Liver (tissue), 9 donors: Measurements from ENCODE around the gene CCDC102A. TPM values are rescaled to one million over a fixed set of nuclear protein-coding genes. Genes with fewer than 3 reads are reported as not detected.

ENCODE experiments used
- DNase-seq: peaks from one replicate; pipeline ENCODE4 v3.0.0-alpha.2; 2017; ENCODE audit warnings: low spot score
- H3K27ac ChIP-seq, 2 donors: one replicate each; pipeline ENCODE4 v1.7.0; 2013; ENCODE audit warnings: inconsistent platforms in 2 of 2, low read length in 2 of 2, control low read depth in 1 of 2, low read depth in 1 of 2, mild to moderate bottlenecking in 1 of 2
- H3K27me3 ChIP-seq, 4 donors: one replicate each; pipeline versions ENCODE4 v1.6.1 to v1.7.0; 2013; ENCODE audit warnings: low read length in 3 of 4, inconsistent platforms in 1 of 4, mild to moderate bottlenecking in 1 of 4, moderate library complexity in 1 of 4; ENCODE audit not compliant: control insufficient read depth in 4 of 4, insufficient read depth in 4 of 4
- H3K36me3 ChIP-seq, 4 donors: one replicate each; pipeline versions ENCODE4 v1.6.1 to v1.7.0; 2013; ENCODE audit warnings: low read length in 3 of 4, mild to moderate bottlenecking in 3 of 4, low read depth in 1 of 4, moderate library complexity in 1 of 4; ENCODE audit not compliant: control insufficient read depth in 4 of 4, insufficient read depth in 3 of 4
- H3K4me1 ChIP-seq, 4 donors: one replicate each; pipeline versions ENCODE4 v1.6.1 to v1.7.0; 2013; ENCODE audit warnings: low read length in 3 of 4, mild to moderate bottlenecking in 3 of 4, moderate library complexity in 1 of 4; ENCODE audit not compliant: control insufficient read depth in 4 of 4, insufficient read depth in 4 of 4
- H3K4me3 ChIP-seq, 3 donors: one replicate each; pipeline versions ENCODE4 v1.6.1 to v1.7.0; 2013; ENCODE audit warnings: low read length in 3 of 3, control low read depth in 1 of 3, low read depth in 1 of 3, mild to moderate bottlenecking in 1 of 3
- H3K9ac ChIP-seq, 2 donors: one replicate each; pipeline ENCODE4 v1.7.0; 2013; ENCODE audit warnings: low read length in 2 of 2, mild to moderate bottlenecking in 2 of 2, moderate library complexity in 2 of 2, control low read depth in 1 of 2, low read depth in 1 of 2
- H3K9me3 ChIP-seq, 4 donors: one replicate each; pipeline versions ENCODE4 v1.6.1 to v1.7.0; 2013; ENCODE audit warnings: low read length in 3 of 4; ENCODE audit not compliant: control insufficient read depth in 4 of 4
- ATF3 ChIP-seq: IDR thresholded peaks from 2 replicates; pipeline ENCODE4 v1.6.1; 2016; ENCODE audit warnings: antibody characterized with exemption
- CTCF ChIP-seq: fragments of 150-350 bp; IDR thresholded peaks from 2 replicates; pipeline ENCODE4 v1.5.1; 2017; ENCODE audit warnings: improper control_type of control experiment, low read depth, low read length; ENCODE audit not compliant: missing input control
- EGR1 ChIP-seq, 2 donors: IDR thresholded peaks; 2 replicates each; pipeline ENCODE4 v1.6.1; 2016 to 2018; ENCODE audit warnings: antibody characterized with exemption in 2 of 2, low read depth in 2 of 2
- FOXA2 ChIP-seq: IDR thresholded peaks from 2 replicates; pipeline ENCODE4 v1.6.1; 2016; ENCODE audit warnings: antibody characterized with exemption
- GABPA ChIP-seq, 2 donors: IDR thresholded peaks in 1 of 2; conservative IDR thresholded peaks in 1 of 2; 2 replicates each; pipeline ENCODE4 v1.6.1; 2016; ENCODE audit warnings: antibody characterized with exemption in 2 of 2, mild to moderate bottlenecking in 1 of 2, moderate library complexity in 1 of 2
- HNF4A ChIP-seq, 2 donors: conservative IDR thresholded peaks; 2 replicates each; pipeline ENCODE4 v1.6.1; 2016; ENCODE audit warnings: antibody characterized with exemption in 2 of 2, mild to moderate bottlenecking in 2 of 2
- JUND ChIP-seq, 2 donors: IDR thresholded peaks; 2 replicates each; pipeline ENCODE4 v1.6.1; 2016; ENCODE audit warnings: antibody characterized with exemption in 2 of 2
- MAX ChIP-seq: IDR thresholded peaks from 2 replicates; pipeline ENCODE4 v1.6.1; 2016; ENCODE audit warnings: antibody characterized with exemption
- NR2F2 ChIP-seq: IDR thresholded peaks from 2 replicates; pipeline ENCODE4 v1.6.1; 2016; ENCODE audit warnings: antibody characterized with exemption
- RAD21 ChIP-seq, 2 donors: IDR thresholded peaks; 2 replicates each; pipeline ENCODE4 v1.6.1; 2016; ENCODE audit warnings: antibody characterized with exemption in 2 of 2, mild to moderate bottlenecking in 2 of 2
- RXRA ChIP-seq, 2 donors: IDR thresholded peaks; 2 replicates each; pipeline ENCODE4 v1.6.1; 2017 to 2018; ENCODE audit warnings: antibody characterized with exemption in 2 of 2, mild to moderate bottlenecking in 1 of 2
- SP1 ChIP-seq: IDR thresholded peaks from 2 replicates; pipeline ENCODE4 v1.6.1; 2018; ENCODE audit warnings: antibody characterized with exemption, mild to moderate bottlenecking
- TAF1 ChIP-seq: conservative IDR thresholded peaks from 2 replicates; pipeline ENCODE4 v1.6.1; 2016; ENCODE audit warnings: antibody characterized with exemption, mild to moderate bottlenecking
- YY1 ChIP-seq: IDR thresholded peaks from 2 replicates; pipeline ENCODE4 v1.6.1; 2016; ENCODE audit warnings: antibody characterized with exemption, mild to moderate bottlenecking
- ZBTB33 ChIP-seq: IDR thresholded peaks from 2 replicates; pipeline ENCODE4 v1.6.1; 2016; ENCODE audit warnings: antibody characterized with exemption
- WGBS: extraction: QIAGEN DNeasy Blood & Tissue Kit; methylation state at CpG from one replicate; pipeline ENCODE4 v1.1.7; 2013; 5-methylcytosine and 5-hydroxymethylcytosine counted together
- polyA plus RNA-seq, 2 donors: library from polyadenylated mRNA; stranded (reverse) in 1 of 2; unstranded in 1 of 2; fragments of 200-250 nt in 1 of 2; fragments of >200 nt in 1 of 2; fragmentation: Nextera tagmentation in 1 of 2; extraction: Ambion mirVana in 1 of 2; gene quantifications; one replicate each; pipeline versions ENCODE4 v1.2.1 to v1.2.3, GENCODE V29; 2013 to 2015
- total RNA-seq, 2 donors: library from RNA; depleted of rRNA; stranded (reverse); fragments of >200 nt; gene quantifications; one replicate each; pipeline ENCODE4 v1.2.3, GENCODE V29; 2014
- donor health status: healthy.
- donor health status: healthy.
- donor health status: healthy.
- donor health status: healthy.
- donor health status: healthy.

The CCDC102A gene
- total and polyA plus RNA-seq, 4 donors, result 0.36 to 2.6 (median 1.7) TPM

GRCh38 chr16:57464523-57464922 is 71.8 kb downstream of the CCDC102A start (continued):
- no peak for TF ChIP-seq ZBTB33

- Histone ChIP-seq H3K27me3 (no peaks in the 10 kb centered on the region), H3K27ac (peak overlapping the region; percentile 47 to 50), H3K4me1 (peaks cover 0 to 19% (median 16%) of the 10 kb centered on the region in 4 donors), H3K36me3 (peaks cover 10 to 54% (median 39%) of the 10 kb centered on the region in 4 donors), H3K9me3 (no peaks in the 10 kb centered on the region), H3K9ac (peak overlapping the region; percentile 76 to 90), H3K4me3 (peak overlapping the region; percentile 87 to 99 (median 96))
- no peak for TF ChIP-seq JUND (IDR thresholded peaks at IDR 0.05)
- TF ChIP-seq ATF3, result no peak
- TF ChIP-seq SP1, result no peak
- no peak for TF ChIP-seq EGR1 (IDR thresholded peaks at IDR 0.05; ENCODE audit: low read depth in 2 of 2)
- TF ChIP-seq MAX, result no peak
- no peak for TF ChIP-seq NR2F2
- TF ChIP-seq RXRA (IDR thresholded peaks at IDR 0.05), result no peak
- TF ChIP-seq YY1, result no peak
- TF ChIP-seq ZBTB33, result no peak
- DNase-seq, result no peak
- WGBS, result under 1% methylated on average over 16 of the region's 16 CpGs
These were observed 73.4 kb downstream of the CCDC102A start for GRCh38 chr16:57462978-57463362.

GRCh38 chr16:57462209-57462977 is 74.0 kb downstream of the CCDC102A start, which contains the start of gene POLR2C:
POLR2C (plus strand) TSS chr16:57462679; CDS start chr16:57462725, 46 bp downstream.
- H3K27ac ChIP-seq, result peak within 1 kb of the TSS; percentile 47 to 50
- under 1% methylated on average over 47 of the region's 47 CpGs for WGBS
- peaks cover 0 to 19% (median 16%) of the 10 kb centered on the region in 4 donors for H3K4me1 ChIP-seq
- no peaks in the 10 kb centered on the region for H3K27me3 ChIP-seq
- H3K9ac ChIP-seq, result peak within 1 kb of the TSS; percentile 76 to 90
- peaks cover 13 to 57% (median 42%) of the 10 kb centered on the region in 4 donors for H3K36me3 ChIP-seq
- TF ChIP-seq HNF4A (conservative IDR thresholded peaks at IDR 0.05), result no peak
- TF ChIP-seq RXRA (IDR thresholded peaks at IDR 0.05), result peak in 1 of 2 donors; percentile 20
- peak; percentile 59 for TF ChIP-seq YY1
- TF ChIP-seq RAD21 (IDR thresholded peaks at IDR 0.05), result peak; percentile 72 to 83
- peak; percentile 84 to 96 for TF ChIP-seq GABPA (IDR thresholded peaks at IDR 0.05 in 1 of 2, conservative IDR thresholded peaks at IDR 0.05 in 1 of 2)
- TF ChIP-seq NR2F2, result peak; percentile 28
- no peak for TF ChIP-seq MAX
- no peak for TF ChIP-seq FOXA2
- peak; percentile 79 for TF ChIP-seq TAF1
- TF ChIP-seq EGR1 (IDR thresholded peaks at IDR 0.05; ENCODE audit: low read depth in 2 of 2), result no peak
- TF ChIP-seq SP1, result peak; percentile 53
- peak; percentile 95 for TF ChIP-seq CTCF
- peak within 1 kb of the TSS; percentile 87 to 99 (median 96) for H3K4me3 ChIP-seq
- peak; percentile 95 for DNase-seq
- H3K9me3 ChIP-seq, result no peaks in the 10 kb centered on the region
